ENCODE data around the gene FASN.

- TF ChIP-seq EZH2 (IDR thresholded peaks at IDR 0.05), result no peak
- TF ChIP-seq FOXP2 (optimal IDR thresholded peaks at IDR 0.05; ENCODE audit: control extremely low read depth, extremely low read length, insufficient read depth), result no peak
- no peak; the same call in 1 of the 2 replicates for TF ChIP-seq POLR2AphosphoS5 (IDR thresholded peaks at IDR 0.05; ENCODE audit: borderline replicate concordance, low read depth, low read length)
Measured at GRCh38 chr17:82095777-82096708, 2.0 kb downstream of the FASN start.
